GM18858 (cell line): Measurements from ENCODE around the gene CELSR1.

ENCODE experiments used
- ATAC-seq: cut with Tn5 transposase; IDR thresholded peaks from one replicate; pipeline ENCODE4 v1.9.1; 2021; ENCODE audit not compliant: unreplicated experiment

The CELSR1 gene

GRCh38 chr22:46576556-46577367 lies 39.3 kb upstream of the CELSR1 start:
- no peak for ATAC-seq

GRCh38 chr22:46575911-46576555 lies 38.6 kb upstream of the CELSR1 start:
- ATAC-seq = no peak

GRCh38 chr22:46574993-46575910 lies 37.8 kb upstream of the CELSR1 start:
- no peak for ATAC-seq

DNA sequence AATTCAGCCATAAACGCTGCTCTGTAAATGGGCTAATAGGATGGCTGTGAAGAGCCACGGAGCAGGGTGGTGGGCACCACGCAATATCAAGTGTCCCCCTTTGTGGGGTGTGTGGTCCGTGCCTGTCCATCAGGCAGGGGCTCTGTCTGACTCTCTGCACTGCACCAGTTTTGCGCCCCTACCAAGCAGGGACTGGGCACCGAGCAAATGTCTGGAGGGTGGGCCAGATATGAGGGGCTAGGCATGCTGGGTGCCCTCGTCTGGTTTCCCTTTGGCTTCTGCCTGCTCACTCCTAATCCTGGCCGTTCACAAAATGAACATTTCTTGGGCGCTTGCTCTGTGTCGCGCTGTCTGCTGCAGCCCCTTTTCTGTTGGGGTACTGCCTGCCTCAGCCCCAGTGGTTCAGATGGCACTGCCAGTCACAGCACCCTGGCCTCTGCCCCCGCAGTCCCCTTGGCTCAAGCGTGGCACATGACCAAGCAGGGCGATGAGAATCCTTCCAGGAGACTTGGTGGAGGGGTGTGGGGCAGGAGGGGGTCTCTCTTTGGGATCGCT lies 37.1 kb upstream of the CELSR1 start:
- no peak for ATAC-seq

- ATAC-seq = no peak
These were observed 36.5 kb upstream of the CELSR1 start for GRCh38 chr22:46573781-46574437.

DNA sequence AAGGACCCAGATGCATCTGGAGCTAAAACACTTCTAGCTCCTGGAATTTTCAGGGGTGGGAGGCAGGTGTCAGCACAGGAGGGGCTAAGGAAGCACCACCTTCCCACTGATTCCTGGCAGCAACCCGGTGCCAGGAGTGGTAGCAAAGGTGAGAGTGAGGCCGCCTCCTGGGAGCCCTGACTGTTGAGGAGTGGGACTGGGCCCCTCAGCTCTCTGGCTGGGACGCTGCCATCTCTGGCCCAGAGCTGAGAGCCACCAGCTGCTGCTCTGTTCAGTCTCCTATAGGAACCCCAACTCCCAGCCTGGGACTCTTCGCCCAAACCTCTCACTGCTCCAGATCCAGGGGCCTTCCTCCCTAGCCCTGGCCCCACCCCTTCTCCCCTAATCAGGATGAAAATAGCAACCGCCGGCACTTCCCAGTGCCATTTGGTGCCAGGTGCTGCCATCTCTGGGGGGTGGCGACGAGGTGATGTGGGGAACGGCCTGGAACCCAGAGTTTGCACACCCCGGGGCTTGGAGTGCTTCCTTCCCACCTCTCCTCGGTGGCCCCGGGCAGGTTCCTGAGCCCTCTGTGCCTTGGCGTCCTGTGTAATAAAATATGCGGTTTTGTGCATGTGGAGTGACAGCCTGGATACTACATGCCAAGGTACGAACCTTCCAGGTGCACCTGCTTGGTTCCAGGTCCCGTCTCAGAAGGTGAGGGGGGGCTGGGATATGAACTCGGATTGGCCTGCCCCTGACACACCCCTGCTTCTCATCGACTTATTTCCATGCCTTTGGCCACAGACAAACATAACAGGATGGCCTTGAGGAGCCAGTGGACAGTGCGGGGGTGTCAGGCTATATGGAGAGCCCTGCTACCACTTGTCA lies 35.7 kb upstream of the CELSR1 start:
- no peak for ATAC-seq

GRCh38 chr22:46571642-46572250 lies 34.3 kb upstream of the CELSR1 start:
- ATAC-seq = no peak

DNA sequence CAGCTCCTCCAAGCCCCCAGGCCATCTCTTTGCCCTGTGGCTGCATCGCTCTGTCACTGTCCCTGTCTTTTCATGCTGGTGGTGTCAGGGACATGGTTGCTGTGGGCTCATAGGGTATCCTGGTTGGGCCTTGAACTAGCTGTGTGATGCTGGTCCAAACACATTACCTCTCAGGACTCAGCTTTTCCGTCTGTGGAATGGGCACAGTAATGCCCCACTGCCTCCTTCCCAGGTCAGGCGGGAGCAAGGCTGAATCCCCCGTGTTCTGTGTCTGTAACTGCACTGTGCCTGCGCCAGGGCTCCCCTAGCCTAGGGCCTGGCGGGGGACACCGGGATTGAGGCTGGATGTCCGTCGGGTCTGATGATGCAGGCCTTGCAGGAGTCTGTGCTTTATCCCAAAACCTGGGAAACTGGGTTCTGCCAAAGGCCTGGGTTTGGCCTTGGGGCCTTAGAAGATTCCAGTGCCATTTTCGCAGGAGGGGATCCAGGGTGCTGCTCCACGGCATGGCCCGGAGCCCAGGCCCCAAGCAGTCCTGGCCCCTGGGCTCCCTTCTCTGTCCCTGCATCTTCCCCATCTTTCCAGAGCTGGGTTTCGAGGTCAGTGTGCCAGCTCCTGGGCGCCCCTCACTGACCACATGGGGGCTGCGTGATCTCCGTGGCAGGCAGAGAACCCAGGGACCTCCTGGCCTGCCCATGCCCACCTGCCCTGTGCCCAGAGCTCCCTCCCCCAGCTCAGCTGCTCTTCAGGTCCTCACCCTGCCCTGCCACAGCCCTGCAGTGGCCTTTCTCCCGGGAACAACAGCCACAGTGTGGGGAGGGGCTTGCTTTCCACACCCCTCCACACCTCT lies 32.7 kb upstream of the CELSR1 start:
- no peak for ATAC-seq

GRCh38 chr22:46569055-46569847 lies 31.8 kb upstream of the CELSR1 start:
- no peak for ATAC-seq

DNA sequence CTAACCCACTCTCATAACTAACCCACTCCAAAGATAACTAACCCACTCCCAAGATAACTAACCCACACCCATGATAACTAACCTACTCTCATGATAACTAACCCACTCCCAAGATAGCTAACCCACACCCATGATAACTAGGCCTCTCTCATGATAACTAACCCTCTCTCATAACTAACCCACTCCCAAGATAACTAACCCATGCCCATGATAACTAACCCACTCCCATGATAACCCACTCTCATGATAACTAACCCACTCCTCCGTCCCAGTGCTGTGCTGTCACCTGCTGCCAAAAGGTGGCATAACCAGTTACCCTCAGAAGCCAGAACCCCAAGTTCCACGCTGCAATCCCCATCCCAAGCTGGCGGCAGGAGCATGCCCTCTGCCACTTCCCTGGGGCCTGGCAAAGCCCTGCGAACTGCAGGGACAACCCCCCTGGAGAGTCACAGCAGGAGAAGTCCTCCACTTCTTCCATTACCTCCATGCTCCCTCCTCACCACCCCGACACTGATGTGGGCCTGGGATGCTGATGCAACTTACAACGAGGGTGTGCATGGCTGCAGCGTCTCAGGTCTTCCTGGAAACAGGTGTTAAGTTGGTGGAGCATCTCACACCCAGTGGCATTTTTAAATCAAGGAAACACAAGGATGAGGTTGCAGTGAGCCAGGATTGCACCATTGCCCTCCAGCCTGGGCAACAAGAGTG lies 30.8 kb upstream of the CELSR1 start:
- ATAC-seq = no peak

DNA sequence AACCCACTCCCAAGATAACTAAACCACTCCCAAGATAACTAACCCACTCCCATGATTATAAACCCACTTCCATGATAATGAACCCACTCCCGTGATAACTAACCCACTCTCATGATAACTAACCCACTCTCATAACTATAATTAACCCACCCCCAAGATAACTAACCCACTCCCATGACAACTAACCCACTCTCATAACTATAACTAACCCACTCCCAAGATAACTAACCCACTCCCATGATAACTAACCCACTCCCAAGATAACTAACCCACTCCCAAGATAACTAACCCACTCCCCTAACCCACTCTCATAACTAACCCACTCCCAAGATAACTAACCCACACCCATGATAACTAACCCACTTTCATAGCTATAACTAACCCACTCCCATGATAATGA lies 30.1 kb upstream of the CELSR1 start:
- no peak for ATAC-seq

- no peak for ATAC-seq
These were observed 26.8 kb upstream of the CELSR1 start for GRCh38 chr22:46564084-46564714.

DNA sequence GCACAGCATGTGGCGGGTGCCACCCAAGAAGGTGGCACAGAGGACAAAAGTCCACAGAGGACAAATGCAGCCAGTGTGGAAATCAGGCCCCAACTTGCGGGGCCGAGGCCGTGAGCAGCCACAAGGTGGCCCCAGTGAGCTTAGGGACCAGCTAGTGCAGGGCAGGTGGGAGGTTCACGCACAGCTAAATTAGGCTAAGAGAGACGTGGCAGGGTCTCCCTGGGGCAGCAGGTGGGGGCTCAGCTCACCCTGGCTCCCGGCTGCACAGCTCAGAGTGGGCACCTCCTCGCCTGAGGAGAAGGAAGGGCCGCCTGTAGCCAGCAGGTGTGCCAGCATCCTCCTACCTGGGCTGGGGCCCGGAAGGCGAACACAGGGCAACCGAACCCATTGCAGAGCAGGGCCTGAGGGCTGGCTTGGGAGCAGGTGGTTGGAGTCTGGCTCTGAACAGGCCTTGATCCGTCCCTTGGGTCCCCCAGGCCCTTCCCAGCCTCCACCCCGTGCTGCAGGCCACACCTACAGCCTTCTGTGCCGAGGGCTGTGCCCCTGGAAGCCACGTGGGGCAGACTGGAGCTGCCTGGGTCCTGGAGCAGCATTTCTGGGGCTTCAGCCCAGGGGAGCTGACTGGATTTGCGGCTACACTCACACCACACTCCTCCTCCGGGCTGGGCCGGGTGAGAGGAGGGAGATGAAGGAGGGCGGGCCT lies 26.1 kb upstream of the CELSR1 start:
- no peak for ATAC-seq

- no peak for ATAC-seq
These were observed 24.1 kb upstream of the CELSR1 start for GRCh38 chr22:46561435-46561905.

DNA sequence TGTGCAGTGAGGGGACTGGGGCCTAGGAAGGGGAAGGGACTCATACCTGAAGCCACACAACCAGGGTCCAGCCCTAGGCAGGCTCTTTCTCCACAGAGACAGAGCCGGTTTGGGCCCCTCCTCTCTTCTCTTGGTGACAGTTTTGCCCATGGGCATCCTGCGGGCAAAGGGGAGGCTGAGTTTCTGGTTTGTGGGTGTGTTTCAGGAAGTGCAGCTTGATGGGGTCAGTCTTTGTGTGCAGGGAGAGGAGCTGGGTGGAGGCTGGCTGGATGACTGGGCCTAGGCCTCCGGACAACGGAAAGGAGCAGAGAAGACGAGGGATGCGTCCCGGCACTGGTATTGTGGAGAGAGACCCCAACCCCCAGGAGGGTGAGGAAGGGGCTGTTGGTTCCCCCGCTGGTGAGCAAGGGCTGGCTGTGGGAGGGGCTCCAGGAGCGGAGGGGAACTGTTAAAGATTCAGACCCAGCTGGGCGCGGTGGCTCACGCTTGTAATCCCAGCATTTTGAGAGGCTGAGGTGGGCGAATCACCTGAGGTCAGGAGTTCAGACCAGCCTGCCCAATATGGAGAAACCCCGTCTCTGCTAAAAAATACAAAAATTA lies 23.4 kb upstream of the CELSR1 start:
- no peak for ATAC-seq
